Left forelimb (tissue), 1 donor: ENCODE measurements around the gene RPTOR.

ENCODE experiments used
- DNase-seq: peaks from one replicate; pipeline ENCODE4 v3.0.0-alpha.2; 2018; ENCODE audit warnings: low spot score

Gene RPTOR

GRCh38 chr17:80591788-80592187, 47.1 kb downstream of the RPTOR start:
- DNase-seq: no peak

GRCh38 chr17:80592243-80592642, 47.6 kb downstream of the RPTOR start:
- no peak for DNase-seq

GRCh38 chr17:80593181-80593580, 48.5 kb downstream of the RPTOR start:
- no peak for DNase-seq

DNA sequence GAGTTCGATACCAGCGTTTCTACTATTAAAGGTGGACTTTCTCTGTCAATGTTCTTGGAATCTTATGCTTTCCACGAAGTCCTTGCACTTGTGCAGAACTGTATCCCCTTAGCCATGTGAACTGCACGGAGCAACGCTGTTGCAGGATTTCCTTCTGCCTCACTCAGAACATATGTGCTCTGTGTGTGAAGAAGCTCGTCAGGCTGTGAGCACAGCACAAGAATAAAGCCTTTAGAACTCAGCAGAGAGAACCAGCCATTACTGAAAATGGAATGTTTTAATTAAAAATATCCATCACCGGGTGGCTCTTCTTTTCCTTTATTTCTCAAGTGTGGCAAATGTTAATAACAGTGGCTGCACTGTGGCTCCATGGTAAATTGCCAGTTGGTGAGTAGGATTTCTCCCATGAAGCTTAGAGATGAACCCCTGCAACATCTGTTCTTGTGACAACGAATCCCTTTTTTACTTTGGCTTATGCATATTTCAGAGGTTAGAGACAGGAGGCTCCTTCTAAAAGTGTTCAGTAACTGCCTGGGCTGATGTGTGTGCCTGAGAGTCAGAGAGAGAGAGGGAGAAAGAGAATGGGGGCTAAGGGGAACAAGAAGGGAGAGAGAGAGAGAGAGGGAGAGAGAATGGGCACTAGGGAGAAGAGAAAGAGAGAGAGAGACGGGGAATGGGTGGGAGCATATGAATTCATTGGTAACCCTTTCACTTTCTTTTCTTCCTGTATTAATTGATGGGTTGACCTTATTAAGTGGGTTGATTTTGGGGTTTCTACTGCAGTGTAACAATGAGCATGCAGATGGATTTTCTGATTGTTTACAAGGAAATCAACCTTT, 50.0 kb downstream of the RPTOR start:
- no peak for DNase-seq

- DNase-seq: no peak
Measured at GRCh38 chr17:80596760-80597608, 52.3 kb downstream of the RPTOR start.

DNA sequence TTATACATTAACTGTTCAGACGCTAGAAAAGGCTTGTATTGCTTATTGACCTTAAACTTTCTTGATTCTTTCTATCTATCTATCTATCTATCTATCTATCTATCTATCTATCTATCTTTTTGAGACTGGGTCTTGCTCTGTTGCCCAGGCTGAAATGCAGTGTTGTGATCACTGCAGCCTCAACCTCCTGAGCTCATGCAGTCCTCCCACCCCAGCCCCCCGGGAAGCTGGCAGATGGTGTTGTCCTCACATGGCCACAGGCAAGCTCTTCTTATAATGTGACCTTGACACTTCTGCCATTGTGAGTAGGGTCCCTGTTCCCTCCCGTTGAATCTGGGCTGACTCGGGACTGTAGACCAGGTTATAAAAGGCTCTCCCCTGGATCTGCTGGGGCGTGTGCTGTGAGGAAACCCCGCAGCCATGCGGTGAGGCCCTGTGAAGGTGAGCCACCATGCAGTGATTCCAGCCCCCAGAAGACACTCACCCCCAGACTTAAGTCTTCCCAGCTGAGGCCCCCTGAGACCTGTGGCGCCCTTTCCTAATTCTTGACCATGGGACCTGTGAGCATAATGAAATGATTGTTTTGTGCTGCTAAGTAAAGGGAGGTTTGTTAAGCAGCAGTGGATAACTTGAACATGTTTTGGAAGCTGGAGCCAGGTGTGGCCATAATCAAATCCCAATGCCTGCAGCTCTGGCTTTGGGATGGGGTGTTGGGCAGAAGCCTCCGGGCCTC, 54.3 kb downstream of the RPTOR start:
- no peak for DNase-seq

GRCh38 chr17:80599546-80600305, 55.1 kb downstream of the RPTOR start:
- DNase-seq: no peak

- no peak for DNase-seq
Measured at GRCh38 chr17:80601146-80601545, 56.5 kb downstream of the RPTOR start.

DNA sequence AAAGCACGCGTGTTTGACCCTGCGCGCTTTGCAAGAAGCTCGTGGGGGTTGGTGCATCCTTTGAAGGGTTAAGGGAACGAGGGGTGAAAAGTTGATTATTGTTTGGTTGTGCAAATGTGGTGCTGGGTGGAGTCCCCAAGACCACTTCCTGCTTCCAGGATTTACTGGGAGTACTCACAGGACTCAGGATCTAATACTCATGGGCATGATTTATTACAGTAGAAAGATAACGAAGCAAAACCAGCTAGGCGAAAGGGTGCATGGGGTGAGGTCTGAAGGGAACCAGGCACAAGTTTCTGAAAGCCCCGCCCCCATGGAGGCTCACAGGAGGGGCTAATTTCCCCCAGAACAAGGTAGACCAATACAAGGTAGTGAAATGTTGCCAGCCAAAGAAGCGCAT, 58.8 kb downstream of the RPTOR start:
- no peak for DNase-seq

GRCh38 chr17:80604009-80604669, 59.5 kb downstream of the RPTOR start:
- no peak for DNase-seq

- no peak for DNase-seq
Measured at GRCh38 chr17:80604670-80605010, 60.0 kb downstream of the RPTOR start.

GRCh38 chr17:80605326-80606066, 60.9 kb downstream of the RPTOR start:
- no peak for DNase-seq

- no peak for DNase-seq
Measured at GRCh38 chr17:80608326-80608725, 63.7 kb downstream of the RPTOR start.

DNA sequence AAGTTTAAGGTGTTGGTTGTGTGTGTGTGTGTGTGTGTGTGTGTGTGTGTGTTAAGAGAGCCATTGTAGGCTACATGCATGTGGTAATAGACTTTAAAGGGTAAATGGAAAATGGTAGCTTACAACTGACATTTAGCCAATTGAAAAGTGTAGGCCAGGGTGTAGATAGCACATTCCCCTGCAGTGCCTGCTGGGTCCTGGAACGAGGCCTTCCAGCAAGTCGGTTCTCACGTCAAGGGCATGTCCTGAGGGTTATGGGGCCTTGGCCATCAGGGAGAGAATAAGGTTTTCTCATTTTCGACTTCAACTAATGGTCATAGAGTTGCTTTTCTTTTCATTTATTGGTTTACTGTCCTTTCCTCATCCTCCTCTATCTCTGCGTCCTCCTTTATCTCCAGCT, 65.1 kb downstream of the RPTOR start:
- no peak for DNase-seq

GRCh38 chr17:80611816-80612215, 67.2 kb downstream of the RPTOR start:
- DNase-seq: no peak

DNA sequence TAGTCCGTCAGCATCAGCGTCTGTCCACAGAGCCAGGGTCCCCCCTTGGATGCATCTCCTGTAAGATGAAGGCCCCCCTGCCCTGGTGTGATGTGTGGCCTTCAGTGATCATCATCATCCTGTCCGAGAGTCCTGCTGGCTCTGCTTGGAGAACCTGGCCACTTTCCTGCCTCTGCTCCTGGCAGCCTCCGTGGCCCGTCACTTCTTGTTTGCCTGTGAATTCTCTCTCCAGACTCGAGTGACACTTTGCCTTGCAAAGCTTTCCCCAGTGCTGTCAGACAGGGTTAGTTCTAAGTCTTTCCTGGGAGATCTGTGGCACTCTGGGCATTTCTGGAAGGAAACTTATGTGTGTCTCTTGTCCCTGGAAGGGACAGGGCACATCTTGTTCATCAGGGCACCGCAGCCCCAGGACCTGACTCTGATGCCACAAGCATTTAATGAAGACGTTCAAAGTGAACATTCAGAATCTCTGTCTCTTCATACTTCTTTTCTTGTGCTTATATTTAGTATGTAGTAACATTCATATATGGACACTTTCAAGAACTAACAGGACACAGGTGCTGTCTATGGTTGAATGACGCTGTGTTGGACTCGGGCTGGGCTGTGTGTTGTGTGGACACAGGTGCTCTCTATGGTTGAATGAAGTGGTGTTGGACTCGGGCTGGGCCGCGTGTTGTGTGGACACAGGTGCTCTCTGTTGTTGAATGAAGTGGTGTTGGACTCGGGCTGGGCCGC, 68.5 kb downstream of the RPTOR start:
- no peak for DNase-seq

- no peak for DNase-seq
Measured at GRCh38 chr17:80613732-80614071, 69.1 kb downstream of the RPTOR start.

- DNase-seq: no peak
Measured at GRCh38 chr17:80614332-80615047, 69.9 kb downstream of the RPTOR start.

- DNase-seq: no peak
Measured at GRCh38 chr17:80615376-80615775, 70.7 kb downstream of the RPTOR start.
